Endothelial cell of umbilical vein (primary cell): ENCODE measurements around the gene B9D2. TPM values are rescaled to one million over a fixed set of nuclear protein-coding genes. Genes with fewer than 3 reads are reported as not detected.

ENCODE experiments used
- BruUV-seq: library from RNA; stranded (reverse); fragments of 400-500 nt; replicated peaks from 2 replicates; lab custom pipeline; 2021; lab: Mats Ljungman, UMichigan
- CTCF ChIA-PET: fragments of 300-600, 350-600 bp; sonication (Branson Sonifier 250); formaldehyde crosslinking; loops from one replicate; lab custom pipeline; 2021; ENCODE audit warnings: antibody characterized with exemption, inconsistent platforms; lab: Charles Lee
- POLR2A ChIA-PET: fragments of 300-600, 350-600 bp; sonication (Branson Sonifier 250); formaldehyde crosslinking; loops from one replicate; lab custom pipeline; 2021; ENCODE audit warnings: antibody characterized with exemption, inconsistent platforms; lab: Charles Lee
- DNase-seq: peaks from one replicate; pipeline ENCODE4 v3.0.0-alpha.2; 2011; ENCODE audit warnings: low read depth, low spot score
- FAIRE-seq: peaks from 2 replicates; lab custom pipeline; 2011; peaks lifted over from hg19 to GRCh38; lab: Jason Lieb, UNC
- H2AFZ ChIP-seq: 2 replicates; pipeline ENCODE4 v1.6.0; 2012; ENCODE audit warnings: low read depth, low read length, control low read depth, inconsistent platforms
- H3K27ac ChIP-seq: 2 replicates; pipeline ENCODE4 v1.5.1; 2011; ENCODE audit warnings: low read depth, mild to moderate bottlenecking, control low read depth, low read length, moderate library complexity; ENCODE audit not compliant: insufficient read depth
- H3K27me3 ChIP-seq, 2 experiments: 2 replicates each; pipeline versions ENCODE4 v1.6.0 to v1.6.1; 2011; ENCODE audit warnings: low read length in 2 of 2, mixed read lengths in 1 of 2; ENCODE audit not compliant: control insufficient read depth in 2 of 2, insufficient read depth in 2 of 2
- H3K36me3 ChIP-seq, 2 experiments: 2 replicates in 1 of 2; 3 replicates in 1 of 2; pipeline ENCODE4 v1.5.1; 2011; ENCODE audit warnings: low read length in 2 of 2, mild to moderate bottlenecking in 1 of 2, moderate library complexity in 1 of 2; ENCODE audit not compliant: control insufficient read depth in 2 of 2, insufficient read depth in 2 of 2; ENCODE audit errors: extremely low read depth in 1 of 2
- H3K4me1 ChIP-seq: 3 replicates; pipeline ENCODE4 v1.5.1; 2011; ENCODE audit warnings: mild to moderate bottlenecking, low read length; ENCODE audit not compliant: control insufficient read depth, insufficient read depth; ENCODE audit errors: extremely low read depth
- H3K4me2 ChIP-seq: 2 replicates; pipeline ENCODE4 v1.6.1; 2011; ENCODE audit warnings: low read length, control low read depth, mixed read lengths; ENCODE audit not compliant: insufficient read depth
- H3K4me3 ChIP-seq, 3 experiments: fragments of 200-600 bp in 1 of 3; sonication (generic), shearing (Covaris generic) in 1 of 3; replicated peaks in 1 of 3; 2 replicates each; pipeline ENCODE4 v1.5.1; 2011 to 2016; ENCODE audit warnings: control low read depth in 3 of 3, low read length in 3 of 3, mild to moderate bottlenecking in 2 of 3, inconsistent platforms in 1 of 3, low read depth in 1 of 3, moderate library complexity in 1 of 3; ENCODE audit not compliant: insufficient read depth in 1 of 3
- H3K79me2 ChIP-seq: 2 replicates; pipeline ENCODE4 v1.6.0; 2012; ENCODE audit warnings: low read length, inconsistent platforms; ENCODE audit not compliant: control insufficient read depth, insufficient read depth
- H3K9ac ChIP-seq: replicated peaks from 2 replicates; pipeline ENCODE3; 2011; ENCODE audit warnings: low read length, control low read depth; ENCODE audit not compliant: insufficient read depth; ENCODE audit errors: extremely low read depth
- H3K9me1 ChIP-seq: replicated peaks from 3 replicates; pipeline ENCODE4 v1.6.0; 2011; ENCODE audit warnings: mild to moderate bottlenecking, low read length; ENCODE audit not compliant: control insufficient read depth, insufficient read depth; ENCODE audit errors: extremely low read depth
- H3K9me3 ChIP-seq: replicated peaks from 2 replicates; pipeline ENCODE4 v1.5.1; 2012; ENCODE audit warnings: low read length, inconsistent platforms; ENCODE audit not compliant: control insufficient read depth, insufficient read depth
- H4K20me1 ChIP-seq: replicated peaks from 2 replicates; pipeline ENCODE3; 2011; ENCODE audit warnings: mild to moderate bottlenecking, low read length; ENCODE audit not compliant: control insufficient read depth, insufficient read depth; ENCODE audit errors: extremely low read depth
- EZH2 ChIP-seq: IDR thresholded peaks from 2 replicates; pipeline ENCODE4 v1.6.1; 2012; ENCODE audit warnings: borderline replicate concordance, low read depth, mild to moderate bottlenecking, moderate library complexity, low read length, inconsistent platforms; ENCODE audit not compliant: severe bottlenecking
- FOS ChIP-seq: IDR thresholded peaks from 2 replicates; pipeline ENCODE4 v1.6.1; 2011; ENCODE audit warnings: mild to moderate bottlenecking, low read length, moderate library complexity, borderline replicate concordance; ENCODE audit not compliant: insufficient read depth
- GATA2 ChIP-seq: IDR thresholded peaks from 2 replicates; pipeline ENCODE4 v1.7.0; 2011; ENCODE audit warnings: low read depth, mild to moderate bottlenecking, moderate library complexity, mixed read lengths, low read length; ENCODE audit not compliant: insufficient read length, insufficient read depth
- JUN ChIP-seq: IDR thresholded peaks from 2 replicates; pipeline ENCODE4 v1.6.1; 2011; ENCODE audit warnings: borderline replicate concordance, low read depth; ENCODE audit not compliant: insufficient read length, insufficient read depth
- MYC ChIP-seq: IDR thresholded peaks from one replicate; pipeline ENCODE4 v1.6.1; 2011; ENCODE audit warnings: mild to moderate bottlenecking, low read depth, low read length
- POLR2A ChIP-seq: IDR thresholded peaks from 2 replicates; pipeline ENCODE4 v1.6.1; 2012; ENCODE audit warnings: low read depth, mild to moderate bottlenecking, control low read depth, low read length
- POLR2AphosphoS5 ChIP-seq: IDR thresholded peaks from 2 replicates; pipeline ENCODE4 v1.6.1; 2012; ENCODE audit warnings: low read depth, mild to moderate bottlenecking, control low read depth, low read length, moderate library complexity; ENCODE audit not compliant: insufficient read depth
- dilution Hi-C: fragments of 300-500 bp; cut with MboI; formaldehyde crosslinking; loops from one replicate; pipeline ENCODE4 v1.15.0; 2019; ENCODE audit warnings: low sequenced_read_pairs; ENCODE audit not compliant: extremely low pct_ligation_motif_present
- intact Hi-C: fragments of 100-400 bp; cut with micrococcal nuclease; formaldehyde crosslinking; loops from one replicate; pipeline ENCODE4 v1.10.0; 2022
- polyA plus RNA-seq, 4 experiments: library from polyadenylated mRNA; depleted of rRNA in 3 of 4; stranded (reverse) in 3 of 4; unstranded in 1 of 4; fragments of >200 nt; gene quantifications; 2 replicates each; pipeline versions ENCODE4 v1.2.1 to v1.2.3, GENCODE V29; 2011 to 2012; ENCODE audit warnings: missing spikeins in 1 of 4
- total RNA-seq: library from RNA; stranded (reverse); gene quantifications from 2 replicates; pipeline ENCODE4 v1.2.3, GENCODE V29; 2021
- TF ChIP-seq, protein P1 (sequence below), 2 donors: IDR thresholded peaks; 1 replicate in 1 of 2; 2 replicates in 1 of 2; pipeline ENCODE4 v1.5.1; 2011; ENCODE audit warnings: low read length in 2 of 2, mild to moderate bottlenecking in 2 of 2, moderate library complexity in 2 of 2, control low read depth in 1 of 2, inconsistent platforms in 1 of 2, low read depth in 1 of 2; ENCODE audit not compliant: insufficient read depth in 1 of 2; ENCODE audit errors: extremely low read depth in 1 of 2
- TF ChIP-seq, protein P2 (sequence below): IDR thresholded peaks from 2 replicates; pipeline ENCODE4 v1.6.1; 2011; ENCODE audit not compliant: insufficient read depth, insufficient read length

Gene B9D2
- total and polyA plus RNA-seq, 2 donors (not counting 3 experiments of a cell fraction or from before 2014, with no cell fraction given): 12.2 to 23.9 TPM

DNA sequence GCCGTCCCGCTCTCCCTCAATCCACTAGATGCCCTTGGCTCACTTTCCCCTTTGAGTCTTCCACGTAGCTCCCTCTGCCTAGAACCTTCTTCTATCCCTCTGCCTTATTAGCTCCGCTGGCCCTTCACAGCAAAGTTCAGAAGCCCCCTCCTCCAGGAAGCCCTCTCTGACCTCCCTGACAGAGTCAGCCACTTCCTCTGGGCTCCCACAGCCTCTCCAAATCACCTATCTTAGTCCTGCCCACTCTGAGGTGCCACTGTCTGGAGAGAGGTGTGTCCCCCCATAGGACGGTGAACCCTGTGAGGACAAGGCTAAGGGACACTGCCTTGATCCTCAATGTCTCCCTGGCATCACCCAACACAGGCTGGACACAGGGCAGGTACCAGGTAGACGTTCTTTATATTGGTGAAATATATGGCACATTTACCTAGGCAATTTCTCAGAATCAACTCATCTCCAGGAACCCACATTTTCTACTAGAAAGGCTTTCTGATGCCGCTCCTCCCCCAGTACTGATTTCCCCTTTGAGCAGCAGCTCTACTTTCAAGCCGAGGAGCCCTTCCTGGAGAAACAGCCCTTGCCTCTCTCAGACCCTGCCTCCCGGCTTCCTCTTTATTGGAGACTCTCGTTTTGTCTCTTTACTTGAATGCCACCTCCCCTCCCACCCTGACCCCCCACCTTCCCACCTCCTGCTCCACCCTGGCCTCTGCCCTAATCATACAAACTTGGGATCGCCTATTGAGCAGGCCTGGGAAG, 6.8 kb downstream of the B9D2 start:
- no peak for FAIRE-seq
- intact Hi-C loops: no loop called here
- TF ChIP-seq MYC (no peak), GATA2 (no peak), POLR2AphosphoS5 (no peak), EZH2 (no peak), JUN (no peak), POLR2A (no peak), FOS (no peak)
- TF ChIP-seq, protein P1, sequence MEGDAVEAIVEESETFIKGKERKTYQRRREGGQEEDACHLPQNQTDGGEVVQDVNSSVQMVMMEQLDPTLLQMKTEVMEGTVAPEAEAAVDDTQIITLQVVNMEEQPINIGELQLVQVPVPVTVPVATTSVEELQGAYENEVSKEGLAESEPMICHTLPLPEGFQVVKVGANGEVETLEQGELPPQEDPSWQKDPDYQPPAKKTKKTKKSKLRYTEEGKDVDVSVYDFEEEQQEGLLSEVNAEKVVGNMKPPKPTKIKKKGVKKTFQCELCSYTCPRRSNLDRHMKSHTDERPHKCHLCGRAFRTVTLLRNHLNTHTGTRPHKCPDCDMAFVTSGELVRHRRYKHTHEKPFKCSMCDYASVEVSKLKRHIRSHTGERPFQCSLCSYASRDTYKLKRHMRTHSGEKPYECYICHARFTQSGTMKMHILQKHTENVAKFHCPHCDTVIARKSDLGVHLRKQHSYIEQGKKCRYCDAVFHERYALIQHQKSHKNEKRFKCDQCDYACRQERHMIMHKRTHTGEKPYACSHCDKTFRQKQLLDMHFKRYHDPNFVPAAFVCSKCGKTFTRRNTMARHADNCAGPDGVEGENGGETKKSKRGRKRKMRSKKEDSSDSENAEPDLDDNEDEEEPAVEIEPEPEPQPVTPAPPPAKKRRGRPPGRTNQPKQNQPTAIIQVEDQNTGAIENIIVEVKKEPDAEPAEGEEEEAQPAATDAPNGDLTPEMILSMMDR (IDR thresholded peaks at IDR 0.05; ENCODE audit: extremely low read depth in 1 of 2, insufficient read depth in 1 of 2, low read depth in 1 of 2, low read length in 2 of 2): no peak
- TF ChIP-seq, protein P2, sequence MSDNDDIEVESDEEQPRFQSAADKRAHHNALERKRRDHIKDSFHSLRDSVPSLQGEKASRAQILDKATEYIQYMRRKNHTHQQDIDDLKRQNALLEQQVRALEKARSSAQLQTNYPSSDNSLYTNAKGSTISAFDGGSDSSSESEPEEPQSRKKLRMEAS: no peak
- Histone ChIP-seq H4K20me1 (no peaks in the 10 kb centered on the region), H3K27ac (no peak overlapping the region), H2AFZ (no peak overlapping the region), H3K4me1 (no peaks in the 10 kb centered on the region), H3K4me2 (no peak overlapping the region), H3K27me3 (no peaks in the 10 kb centered on the region), H3K9me1 (no peaks in the 10 kb centered on the region), H3K79me2 (peaks cover 13% of the 10 kb centered on the region), H3K9me3 (no peaks in the 10 kb centered on the region), H3K4me3 (no peak overlapping the region), H3K36me3 (no peaks in the 10 kb centered on the region), H3K9ac (no peak overlapping the region)
- CTCF ChIA-PET: interaction anchor here (1.0 to 1.3 kb wide), 2 partner anchors 32 to 70 kb away, joined by 3 read pairs; partner anchors contain the start of gene B3GNT8
- no peak for DNase-seq
- dilution Hi-C loops: no loop called here
- POLR2A ChIA-PET: no interaction called here
- no TSS peak for BruUV-seq
